ENCODE data around the gene ZNF784. TPM values are rescaled to one million over a fixed set of nuclear protein-coding genes. Genes with fewer than 3 reads are reported as not detected.

ZNF784 gene
- total and polyA plus RNA-seq, 2 donors (not counting 3 experiments of a cell fraction or from before 2014, with no cell fraction given): 4.9 TPM

- Histone ChIP-seq H3K4me1 (ENCODE audit: control insufficient read depth, extremely low read depth, insufficient read depth, low read length) (peaks cover 10% of the 10 kb centered on the region), H3K36me3 (ENCODE audit: control insufficient read depth in 2 of 2, extremely low read depth in 1 of 2, insufficient read depth in 2 of 2, low read length in 2 of 2) (peaks cover 3 to 14% of the 10 kb centered on the region in 2 experiments), H3K9ac (replicated peaks; ENCODE audit: extremely low read depth, insufficient read depth, low read length) (peak within 1 kb of the TSS; percentile 97), H2AFZ (ENCODE audit: low read depth, low read length) (peak within 1 kb of the TSS; percentile 96), H4K20me1 (replicated peaks; ENCODE audit: control insufficient read depth, extremely low read depth, insufficient read depth, low read length) (no peaks in the 10 kb centered on the region), H3K4me3 (replicated peaks in 1 of 3; ENCODE audit: insufficient read depth in 1 of 3, low read depth in 1 of 3, low read length in 3 of 3) (peak within 1 kb of the TSS; percentile 78 to 92 (median 89)), H3K9me1 (replicated peaks; ENCODE audit: control insufficient read depth, extremely low read depth, insufficient read depth, low read length) (no peaks in the 10 kb centered on the region), H3K27me3 (ENCODE audit: control insufficient read depth in 2 of 2, insufficient read depth in 2 of 2, low read length in 2 of 2) (no peaks in the 10 kb centered on the region), H3K9me3 (replicated peaks; ENCODE audit: control insufficient read depth, insufficient read depth, low read length) (no peaks in the 10 kb centered on the region), H3K4me2 (ENCODE audit: insufficient read depth, low read length) (peak within 1 kb of the TSS; percentile 90), H3K27ac (ENCODE audit: insufficient read depth, low read depth, low read length) (peak within 1 kb of the TSS; percentile 98), H3K79me2 (ENCODE audit: control insufficient read depth, insufficient read depth, low read length) (peaks cover 2% of the 10 kb centered on the region)
- FAIRE-seq (no peak), DNase-seq (ENCODE audit: low read depth, low spot score) (peak; percentile 99)
- ChIA-PET POLR2A (interaction anchor here (0.6 to 2.2 kb wide), 10 partner anchors 11 to 192 kb away, joined by 3 to 8 read pairs (median 5); partner anchors contain the start of genes UBE2S and ZNF784), CTCF (interaction anchor here (0.7 to 1.8 kb wide), 12 partner anchors 12 to 132 kb away, joined by 3 to 8 read pairs (median 4); partner anchors contain the start of gene U2AF2)
- intact Hi-C loops (cut with micrococcal nuclease) (loop anchor here (1.0 to 2.0 kb wide), 7 partner anchors 12 to 482 kb away; partner anchors contain the start of genes KMT5C, PPP1R12C, ZNF579 and ZNF784), dilution Hi-C loops (cut with MboI; ENCODE audit: extremely low pct_ligation_motif_present, low sequenced_read_pairs) (no loop called here)
- TF ChIP-seq CTCF (IDR thresholded peaks at IDR 0.05; ENCODE audit: extremely low read depth in 1 of 2, insufficient read depth in 1 of 2, low read depth in 1 of 2, low read length in 2 of 2): no peak
- no peak for TF ChIP-seq FOS (IDR thresholded peaks at IDR 0.05; ENCODE audit: borderline replicate concordance, insufficient read depth, low read length)
- TF ChIP-seq JUN (IDR thresholded peaks at IDR 0.05; ENCODE audit: borderline replicate concordance, insufficient read depth, insufficient read length, low read depth): no peak
- TF ChIP-seq MYC (IDR thresholded peaks at IDR 0.05; ENCODE audit: low read depth, low read length): no peak
- no peak for TF ChIP-seq MAX (IDR thresholded peaks at IDR 0.05; ENCODE audit: insufficient read depth, insufficient read length)
- TF ChIP-seq POLR2A (IDR thresholded peaks at IDR 0.05; ENCODE audit: low read depth, low read length): no peak
- TF ChIP-seq EZH2 (IDR thresholded peaks at IDR 0.05; ENCODE audit: borderline replicate concordance, low read depth, low read length, severe bottlenecking): no peak
- no TSS peak for BruUV-seq (replicated peaks)
Measured at GRCh38 chr19:55599468-55599841, 24.9 kb downstream of the ZNF784 start, which contains the start of gene FIZ1. Gene FIZ1, minus strand, starts transcription at chr19:55599517. Its CDS starts 1,652 bp downstream, at chr19:55597865.

Data from endothelial cell of umbilical vein (primary cell).